Stimulated activated CD4-positive, alpha-beta T cell treated with anti-CD3 and anti-CD28 coated beads, Interleukin-15, amount 100 ng/mL, for 48 hours (primary cell): ENCODE data around the gene PSEN1.

ENCODE experiments used
- DNase-seq, 2 donors: peaks; one replicate each; pipeline ENCODE4 v3.0.0-alpha.2; 2020; ENCODE audit warnings: low read depth in 2 of 2

The PSEN1 gene

GRCh38 chr14:73239393-73240241 is 103.3 kb downstream of the PSEN1 start:
- DNase-seq, result no peak

- DNase-seq, result no peak
These were observed 104.6 kb downstream of the PSEN1 start for GRCh38 chr14:73240816-73241480.

- no peak for DNase-seq
These were observed 105.3 kb downstream of the PSEN1 start for GRCh38 chr14:73241481-73242165.

GRCh38 chr14:73242357-73242901 is 106.1 kb downstream of the PSEN1 start:
- no peak for DNase-seq

- no peak for DNase-seq
These were observed 107.0 kb downstream of the PSEN1 start for GRCh38 chr14:73243341-73243740.

GRCh38 chr14:73243748-73244147 is 107.4 kb downstream of the PSEN1 start:
- no peak for DNase-seq

- no peak for DNase-seq
These were observed 108.4 kb downstream of the PSEN1 start for GRCh38 chr14:73244541-73245290.

- peak in 1 of 2 donors; percentile 17 for DNase-seq
These were observed 109.4 kb downstream of the PSEN1 start for GRCh38 chr14:73245480-73246325.

- no peak for DNase-seq
These were observed 110.3 kb downstream of the PSEN1 start for GRCh38 chr14:73246387-73247150.

GRCh38 chr14:73248108-73248868 is 112.0 kb downstream of the PSEN1 start:
- no peak for DNase-seq

- no peak for DNase-seq
These were observed 112.8 kb downstream of the PSEN1 start for GRCh38 chr14:73249108-73249507.

- no peak for DNase-seq
These were observed 113.4 kb downstream of the PSEN1 start for GRCh38 chr14:73249564-73250316.

GRCh38 chr14:73250317-73250713 is 114.0 kb downstream of the PSEN1 start:
- DNase-seq, result no peak

GRCh38 chr14:73250781-73251500 is 114.6 kb downstream of the PSEN1 start:
- no peak for DNase-seq

- no peak for DNase-seq
These were observed 115.4 kb downstream of the PSEN1 start for GRCh38 chr14:73251516-73252215.

GRCh38 chr14:73252491-73253322 is 116.4 kb downstream of the PSEN1 start:
- DNase-seq, result no peak
